H1 (cell line): ENCODE measurements around the gene MCF2L. TPM values are rescaled to one million over a fixed set of nuclear protein-coding genes. Genes with fewer than 3 reads are reported as not detected.

Experiments used
- CBX5 ChIP-seq: fragments of 300-800, 300-1000 bp; sonication (generic); IDR thresholded peaks from 2 replicates; pipeline ENCODE4 v1.7.1; 2016; ENCODE audit warnings: antibody characterized with exemption, low read length, low read depth
- EGR1 ChIP-seq: IDR thresholded peaks from 2 replicates; pipeline ENCODE4 v1.6.1; 2011; ENCODE audit warnings: low read depth, low read length, borderline replicate concordance
- KDM1A ChIP-seq: fragments of 200-600, 300-600 bp; sonication (generic); IDR thresholded peaks from 2 replicates; pipeline ENCODE4 v1.7.1; 2016; ENCODE audit warnings: mild to moderate bottlenecking, low read length, borderline replicate concordance
- KDM5A ChIP-seq: fragments of 200-600 bp; IDR thresholded peaks from 2 replicates; pipeline ENCODE4 v1.7.1; 2012; ENCODE audit warnings: mild to moderate bottlenecking, low read length, inconsistent platforms, mixed read lengths
- NRF1 ChIP-seq: IDR thresholded peaks from 2 replicates; pipeline ENCODE4 v1.6.1; 2011; ENCODE audit warnings: mild to moderate bottlenecking, low read depth, low read length, improper control_type of control experiment
- TBP ChIP-seq: IDR thresholded peaks from 2 replicates; pipeline ENCODE4 v1.6.1; 2011; ENCODE audit warnings: low read depth, low read length, improper control_type of control experiment
- polyA plus RNA-seq, 7 experiments: library from polyadenylated mRNA; depleted of rRNA in 3 of 7; stranded (reverse) in 5 of 7; unstranded in 2 of 7; fragments of >200 nt in 5 of 7; fragments of 200-250 nt in 2 of 7; gene quantifications; 1 replicate in 5 of 7; 2 replicates in 1 of 7; 4 replicates in 1 of 7; pipeline versions ENCODE4 v1.2.1 to v1.2.3, GENCODE V29; 2011 to 2013; ENCODE audit warnings: missing spikeins in 2 of 7, mixed read lengths in 2 of 7
- total RNA-seq: library from RNA; stranded (reverse); fragmentation: NEBNext Ultra II Directional; extraction: Animal tissue kit (Norgen Biotek cat#: 25700); gene quantifications from 2 replicates; pipeline ENCODE4 v1.2.1, GENCODE V29; 2021
- TF ChIP-seq, protein P1 (sequence below): IDR thresholded peaks from 2 replicates; pipeline ENCODE4 v1.6.1; 2011; ENCODE audit warnings: low read depth, mild to moderate bottlenecking, low read length; ENCODE audit not compliant: insufficient read depth

Gene MCF2L
- total and polyA plus RNA-seq, 2 of the 8 experiments (the other 6 are each of a cell fraction or from before 2014, with no cell fraction given): 10.1 to 24.4 TPM

DNA sequence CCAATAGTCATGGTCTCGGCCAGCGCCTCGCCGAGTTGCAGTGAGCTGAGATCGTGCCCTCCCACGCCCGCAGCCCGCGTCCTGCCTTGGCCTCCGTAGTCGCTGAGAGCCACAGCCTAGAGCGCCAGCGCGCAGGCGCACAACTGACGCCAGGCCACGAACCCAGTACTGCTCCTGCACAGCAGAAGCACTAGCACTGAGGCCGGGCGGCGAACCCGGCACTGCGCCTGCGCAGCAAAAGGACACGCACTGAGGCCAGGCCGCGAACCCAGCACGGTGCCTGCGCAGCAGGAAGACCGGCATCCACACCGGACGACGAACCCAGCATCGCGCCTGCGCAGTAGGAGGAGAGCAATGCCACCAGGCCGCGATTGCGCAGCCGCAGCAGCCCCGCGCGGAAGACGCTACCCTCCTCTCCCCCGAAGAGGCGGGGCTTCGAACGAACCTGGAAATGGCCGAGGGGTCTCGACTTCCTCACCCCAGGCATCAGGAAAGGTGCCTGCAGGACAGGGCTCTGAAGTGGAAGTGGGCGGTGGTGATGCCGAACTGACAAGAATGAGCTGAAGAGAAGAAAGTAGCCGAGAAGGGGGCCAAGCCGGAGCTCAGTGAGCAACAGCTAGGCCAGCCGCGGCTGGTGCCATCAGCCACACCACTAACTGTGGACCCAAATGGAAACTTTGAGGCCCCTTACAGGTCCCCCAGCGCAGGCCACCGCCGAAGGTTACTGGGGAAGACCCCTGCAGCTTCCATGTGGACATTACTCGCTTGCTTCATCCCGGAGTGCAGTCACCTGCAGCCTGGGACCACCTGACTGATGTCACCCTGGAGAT is 161.1 kb downstream of the MCF2L start (continued):
- TF ChIP-seq CBX5 (no peak), TBP (no peak), KDM1A (no peak), EGR1 (no peak), NRF1 (no peak), KDM5A (no peak)
- TF ChIP-seq, protein P1, sequence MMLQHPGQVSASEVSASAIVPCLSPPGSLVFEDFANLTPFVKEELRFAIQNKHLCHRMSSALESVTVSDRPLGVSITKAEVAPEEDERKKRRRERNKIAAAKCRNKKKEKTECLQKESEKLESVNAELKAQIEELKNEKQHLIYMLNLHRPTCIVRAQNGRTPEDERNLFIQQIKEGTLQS: no peak
